WTC11 (cell line): ENCODE results near the gene SCN9A. TPM values are rescaled to one million over a fixed set of nuclear protein-coding genes. Genes with fewer than 3 reads are reported as not detected.

Source experiments
- ATAC-seq: fragments of 200-7000 bp; cut with Tn5 transposase; 2 replicates; pipeline ENCODE4 v1.10.0; 2021; ENCODE audit warnings: mild to moderate bottlenecking, moderate library complexity
- CTCF ChIA-PET: fragments of 300-600 bp; sonication (Branson Sonifier 250); formaldehyde crosslinking; loops from one replicate; lab custom pipeline; 2021; ENCODE audit warnings: antibody characterized with exemption; lab: Charles Lee
- POLR2A ChIA-PET: fragments of 350-600 bp; sonication (Branson Sonifier 250); formaldehyde crosslinking; loops from one replicate; lab custom pipeline; 2021; ENCODE audit warnings: antibody characterized with exemption; lab: Charles Lee
- DNase-seq: peaks from one replicate; pipeline ENCODE4 v3.0.0; 2021; ENCODE audit warnings: low spot score
- H3K27ac Mint-ChIP-seq: 2 replicates; pipeline ENCODE4 v1.8.0; 2021; ENCODE audit warnings: mixed read lengths
- H3K27me3 Mint-ChIP-seq: 2 replicates; pipeline ENCODE4 v1.8.0; 2021; ENCODE audit warnings: low read depth, mild to moderate bottlenecking, moderate library complexity, mixed read lengths
- H3K36me3 Mint-ChIP-seq: 2 replicates; pipeline ENCODE4 v1.8.0; 2021; ENCODE audit warnings: mixed read lengths
- H3K4me1 Mint-ChIP-seq: 2 replicates; pipeline ENCODE4 v1.8.0; 2022; ENCODE audit warnings: mixed read lengths
- H3K4me3 Mint-ChIP-seq: 2 replicates; pipeline ENCODE4 v1.8.0; 2021; ENCODE audit warnings: mild to moderate bottlenecking, moderate library complexity, mixed read lengths
- H3K9me3 Mint-ChIP-seq: 2 replicates; pipeline ENCODE4 v1.8.0; 2021; ENCODE audit warnings: mixed read lengths
- ETV6 ChIP-seq: sonication (generic); formaldehyde crosslinking; IDR thresholded peaks from 2 replicates; pipeline ENCODE4 v1.8.1; 2022; ENCODE audit warnings: mild to moderate bottlenecking, missing genetic modification reagents
- GABPB1 ChIP-seq: sonication (generic); formaldehyde crosslinking; IDR thresholded peaks from 2 replicates; pipeline ENCODE4 v1.8.1; 2023; ENCODE audit warnings: mild to moderate bottlenecking, missing genetic modification reagents
- JUN ChIP-seq: sonication (generic); formaldehyde crosslinking; IDR thresholded peaks from 2 replicates; pipeline ENCODE4 v1.8.0; 2023; ENCODE audit warnings: mild to moderate bottlenecking, missing genetic modification reagents
- MXD4 ChIP-seq: fragments of 250-450 bp; sonication (Bioruptor Pico); IDR thresholded peaks from 2 replicates; pipeline ENCODE4 v1.8.0; 2021; ENCODE audit warnings: mild to moderate bottlenecking, moderate library complexity, borderline replicate concordance
- NFE2L1 ChIP-seq: sonication (generic); formaldehyde crosslinking; IDR thresholded peaks from 2 replicates; pipeline ENCODE4 v1.8.1; 2023; ENCODE audit warnings: missing genetic modification reagents
- RORB ChIP-seq: fragments of 250-450 bp; sonication (Bioruptor Pico); IDR thresholded peaks from 2 replicates; pipeline ENCODE4 v1.9.0; 2021; ENCODE audit warnings: mild to moderate bottlenecking
- ZNF232 ChIP-seq: sonication (generic); formaldehyde crosslinking; IDR thresholded peaks from 2 replicates; pipeline ENCODE4 v1.8.0; 2022; ENCODE audit warnings: mild to moderate bottlenecking, missing genetic modification reagents
- total RNA-seq: library from RNA; stranded (reverse); gene quantifications from 3 replicates; pipeline ENCODE4 v1.2.3, GENCODE V29; 2021
- TF ChIP-seq, protein P1 (sequence below): fragments of 250-450 bp; sonication (Bioruptor Pico); IDR thresholded peaks from 2 replicates; pipeline ENCODE4 v1.9.0; 2021; ENCODE audit warnings: moderate library complexity, mild to moderate bottlenecking, inconsistent platforms, borderline replicate concordance
- TF ChIP-seq, protein P2 (sequence below): fragments of 250-450 bp; sonication (Bioruptor Pico); IDR thresholded peaks from 2 replicates; pipeline ENCODE4 v1.9.0; 2021; ENCODE audit warnings: mild to moderate bottlenecking, borderline replicate concordance
- TF ChIP-seq, protein P3 (sequence below): fragments of 250-450 bp; sonication (Bioruptor Pico); conservative IDR thresholded peaks from 2 replicates; pipeline ENCODE4 v1.9.0; 2021; ENCODE audit warnings: mild to moderate bottlenecking
- TF ChIP-seq, protein P4 (sequence below): sonication (generic); formaldehyde crosslinking; IDR thresholded peaks from 2 replicates; pipeline ENCODE4 v1.8.1; 2022; ENCODE audit warnings: mild to moderate bottlenecking, moderate library complexity, missing genetic modification reagents

Gene SCN9A
- total RNA-seq, 1 experiment from 2014 or later: 7.3 TPM

DNA sequence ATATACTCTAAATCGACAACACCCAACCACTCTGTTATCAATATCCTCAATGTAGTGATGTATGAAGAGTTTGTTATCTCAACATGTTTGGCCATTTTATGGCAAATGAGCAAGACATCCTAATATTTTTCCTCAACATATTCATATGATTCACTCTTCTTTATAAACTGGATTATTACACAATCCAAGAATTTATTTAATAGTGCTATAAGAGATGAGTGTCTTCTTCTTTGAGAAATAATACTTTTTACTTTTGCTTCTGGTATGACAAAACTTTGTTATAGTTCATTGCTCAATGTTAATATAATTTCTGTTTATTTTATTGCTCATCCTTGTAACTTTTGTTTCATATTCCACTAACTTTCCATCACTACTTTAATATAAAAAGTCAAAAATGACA, 44.3 kb downstream of the SCN9A start:
- peaks cover 4% of the 10 kb centered on the region for H3K4me1 Mint-ChIP-seq
- ChIA-PET CTCF (no interaction called here), POLR2A (no interaction called here)
- H3K36me3 Mint-ChIP-seq: no peaks in the 10 kb centered on the region
- ATAC-seq (no peak), DNase-seq (no peak)
- TF ChIP-seq ZNF232 (CRISPR knock-in tag): no peak
- TF ChIP-seq, protein P1, sequence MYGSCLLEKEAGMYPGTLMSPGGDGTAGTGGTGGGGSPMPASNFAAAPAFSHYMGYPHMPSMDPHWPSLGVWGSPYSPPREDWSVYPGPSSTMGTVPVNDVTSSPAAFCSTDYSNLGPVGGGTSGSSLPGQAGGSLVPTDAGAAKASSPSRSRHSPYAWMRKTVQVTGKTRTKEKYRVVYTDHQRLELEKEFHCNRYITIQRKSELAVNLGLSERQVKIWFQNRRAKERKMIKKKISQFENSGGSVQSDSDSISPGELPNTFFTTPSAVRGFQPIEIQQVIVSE (CRISPR knock-in tag): no peak
- no peak for TF ChIP-seq ETV6
- TF ChIP-seq, protein P2, sequence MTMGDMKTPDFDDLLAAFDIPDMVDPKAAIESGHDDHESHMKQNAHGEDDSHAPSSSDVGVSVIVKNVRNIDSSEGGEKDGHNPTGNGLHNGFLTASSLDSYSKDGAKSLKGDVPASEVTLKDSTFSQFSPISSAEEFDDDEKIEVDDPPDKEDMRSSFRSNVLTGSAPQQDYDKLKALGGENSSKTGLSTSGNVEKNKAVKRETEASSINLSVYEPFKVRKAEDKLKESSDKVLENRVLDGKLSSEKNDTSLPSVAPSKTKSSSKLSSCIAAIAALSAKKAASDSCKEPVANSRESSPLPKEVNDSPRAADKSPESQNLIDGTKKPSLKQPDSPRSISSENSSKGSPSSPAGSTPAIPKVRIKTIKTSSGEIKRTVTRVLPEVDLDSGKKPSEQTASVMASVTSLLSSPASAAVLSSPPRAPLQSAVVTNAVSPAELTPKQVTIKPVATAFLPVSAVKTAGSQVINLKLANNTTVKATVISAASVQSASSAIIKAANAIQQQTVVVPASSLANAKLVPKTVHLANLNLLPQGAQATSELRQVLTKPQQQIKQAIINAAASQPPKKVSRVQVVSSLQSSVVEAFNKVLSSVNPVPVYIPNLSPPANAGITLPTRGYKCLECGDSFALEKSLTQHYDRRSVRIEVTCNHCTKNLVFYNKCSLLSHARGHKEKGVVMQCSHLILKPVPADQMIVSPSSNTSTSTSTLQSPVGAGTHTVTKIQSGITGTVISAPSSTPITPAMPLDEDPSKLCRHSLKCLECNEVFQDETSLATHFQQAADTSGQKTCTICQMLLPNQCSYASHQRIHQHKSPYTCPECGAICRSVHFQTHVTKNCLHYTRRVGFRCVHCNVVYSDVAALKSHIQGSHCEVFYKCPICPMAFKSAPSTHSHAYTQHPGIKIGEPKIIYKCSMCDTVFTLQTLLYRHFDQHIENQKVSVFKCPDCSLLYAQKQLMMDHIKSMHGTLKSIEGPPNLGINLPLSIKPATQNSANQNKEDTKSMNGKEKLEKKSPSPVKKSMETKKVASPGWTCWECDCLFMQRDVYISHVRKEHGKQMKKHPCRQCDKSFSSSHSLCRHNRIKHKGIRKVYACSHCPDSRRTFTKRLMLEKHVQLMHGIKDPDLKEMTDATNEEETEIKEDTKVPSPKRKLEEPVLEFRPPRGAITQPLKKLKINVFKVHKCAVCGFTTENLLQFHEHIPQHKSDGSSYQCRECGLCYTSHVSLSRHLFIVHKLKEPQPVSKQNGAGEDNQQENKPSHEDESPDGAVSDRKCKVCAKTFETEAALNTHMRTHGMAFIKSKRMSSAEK (CRISPR knock-in tag): no peak
- no peak for TF ChIP-seq MXD4
- TF ChIP-seq, protein P3, sequence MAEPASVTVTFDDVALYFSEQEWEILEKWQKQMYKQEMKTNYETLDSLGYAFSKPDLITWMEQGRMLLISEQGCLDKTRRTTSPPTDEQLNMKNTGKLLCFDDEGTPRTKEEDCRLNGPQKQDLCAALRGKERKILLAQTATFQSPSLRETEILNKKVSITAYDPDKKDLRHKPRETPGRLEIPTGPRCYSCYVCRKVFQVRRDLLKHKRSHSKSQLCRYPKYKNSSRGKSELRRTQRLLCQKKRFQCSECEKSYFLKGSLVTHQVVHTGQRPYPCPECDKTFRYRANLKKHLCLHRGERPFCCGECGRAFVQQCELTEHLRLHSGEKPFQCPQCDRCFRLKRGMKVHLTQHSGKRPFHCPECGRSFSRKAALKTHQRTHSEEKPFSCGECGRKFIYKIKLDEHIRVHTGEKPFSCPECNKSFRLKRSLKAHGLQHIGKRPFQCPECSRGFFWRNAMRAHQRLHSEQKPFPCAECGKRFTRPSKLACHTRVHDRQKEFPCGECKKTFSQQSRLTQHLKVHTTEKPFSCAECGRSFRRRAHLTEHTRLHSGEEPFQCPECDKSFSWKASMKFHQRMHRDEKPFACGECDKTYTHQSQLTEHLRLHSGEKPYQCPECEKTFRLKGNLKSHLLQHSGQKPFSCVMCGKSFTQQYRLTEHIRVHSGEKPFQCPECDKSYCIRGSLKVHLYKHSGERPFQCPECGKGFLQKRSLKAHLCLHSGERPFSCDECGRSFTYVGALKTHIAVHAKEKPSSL (CRISPR knock-in tag): no peak
- TF ChIP-seq RORB (CRISPR knock-in tag): no peak
- TF ChIP-seq NFE2L1 (CRISPR knock-in tag): no peak
- TF ChIP-seq, protein P4, sequence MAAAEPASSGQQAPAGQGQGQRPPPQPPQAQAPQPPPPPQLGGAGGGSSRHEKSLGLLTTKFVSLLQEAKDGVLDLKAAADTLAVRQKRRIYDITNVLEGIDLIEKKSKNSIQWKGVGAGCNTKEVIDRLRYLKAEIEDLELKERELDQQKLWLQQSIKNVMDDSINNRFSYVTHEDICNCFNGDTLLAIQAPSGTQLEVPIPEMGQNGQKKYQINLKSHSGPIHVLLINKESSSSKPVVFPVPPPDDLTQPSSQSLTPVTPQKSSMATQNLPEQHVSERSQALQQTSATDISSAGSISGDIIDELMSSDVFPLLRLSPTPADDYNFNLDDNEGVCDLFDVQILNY (CRISPR knock-in tag): no peak
- no peak overlapping the region for H3K27ac Mint-ChIP-seq
- H3K27me3 Mint-ChIP-seq: no peaks in the 10 kb centered on the region
- no peaks in the 10 kb centered on the region for H3K9me3 Mint-ChIP-seq
- H3K4me3 Mint-ChIP-seq: no peak overlapping the region

DNA sequence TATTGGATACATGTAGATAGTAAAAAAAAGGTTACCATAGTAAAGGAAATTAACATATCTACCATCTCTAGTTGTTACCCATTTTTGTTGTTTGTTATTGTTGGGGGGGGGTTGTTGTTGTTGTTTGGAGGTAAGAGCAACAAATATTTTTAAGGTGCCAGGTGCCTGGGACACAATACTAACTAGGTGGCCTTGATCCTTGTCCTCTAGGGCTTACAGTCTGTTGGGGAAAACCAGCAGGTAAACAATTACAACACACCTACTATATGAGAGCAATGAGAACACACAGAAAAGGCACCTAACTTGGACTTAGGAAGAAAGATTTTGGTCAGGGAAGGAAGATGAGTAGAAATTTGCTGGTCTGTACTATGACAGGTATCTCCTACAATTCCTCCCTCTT, 46.3 kb downstream of the SCN9A start:
- Mint-ChIP-seq H3K4me3 (no peak overlapping the region), H3K27ac (no peak overlapping the region), H3K9me3 (no peaks in the 10 kb centered on the region), H3K27me3 (no peaks in the 10 kb centered on the region), H3K4me1 (no peaks in the 10 kb centered on the region), H3K36me3 (no peaks in the 10 kb centered on the region)
- ATAC-seq (no peak), DNase-seq (no peak)
- TF ChIP-seq, protein P3 (CRISPR knock-in tag): no peak
- TF ChIP-seq GABPB1 (CRISPR knock-in tag): peak; percentile 72
- CTCF ChIA-PET: no interaction called here
- POLR2A ChIA-PET: no interaction called here

DNA sequence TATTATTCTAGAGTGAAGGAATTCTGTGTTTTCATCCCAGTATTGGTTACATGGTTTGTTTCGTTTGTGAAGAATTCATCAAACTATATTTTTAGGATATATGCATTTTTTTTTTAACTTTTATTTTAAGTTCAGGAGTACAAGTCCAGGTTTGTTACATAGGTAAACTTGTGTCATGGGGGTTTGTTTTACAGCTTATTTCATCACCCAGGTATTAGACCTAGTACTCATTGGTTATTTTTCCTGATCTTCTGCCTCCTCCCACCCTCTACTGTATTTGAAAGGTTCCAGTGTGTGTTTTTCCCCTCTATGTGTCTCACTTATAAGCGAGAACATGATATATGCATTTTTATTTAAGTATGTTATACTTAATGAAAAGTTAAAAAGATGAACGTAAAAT, 47.6 kb downstream of the SCN9A start:
- Mint-ChIP-seq H3K4me1 (no peaks in the 10 kb centered on the region), H3K27ac (no peak overlapping the region), H3K4me3 (no peak overlapping the region), H3K27me3 (no peaks in the 10 kb centered on the region), H3K9me3 (no peaks in the 10 kb centered on the region), H3K36me3 (no peaks in the 10 kb centered on the region)
- ATAC-seq (no peak), DNase-seq (no peak)
- TF ChIP-seq GABPB1 (CRISPR knock-in tag) (peak; percentile 89), JUN (CRISPR knock-in tag) (no peak)
- TF ChIP-seq, protein P1 (CRISPR knock-in tag): no peak
- ChIA-PET CTCF (no interaction called here), POLR2A (no interaction called here)
